ENCODE measurements around the gene SLC10A1.

- no peak for TF ChIP-seq CTCF (conservative IDR thresholded peaks at IDR 0.05; ENCODE audit: low read depth, low read length)
- TF ChIP-seq EZH2 (IDR thresholded peaks at IDR 0.05; ENCODE audit: borderline replicate concordance, low read depth, low read length, poor library complexity, severe bottlenecking), result no peak
These were observed at the start of gene SLC10A1 for GRCh38 chr14:69796797-69797500.

Measured in A673 (cell line).